HFF-Myc (cell line): ENCODE measurements around the gene PIEZO1.

Experiments used
- DNase-seq: peaks from one replicate; pipeline ENCODE4 v3.0.0-alpha.2; 2011; ENCODE audit warnings: low read depth; ENCODE audit errors: extremely low read depth
- H3K4me3 ChIP-seq: replicated peaks from 2 replicates; pipeline ENCODE4 v1.5.1; 2011; ENCODE audit warnings: low read depth, mild to moderate bottlenecking, control low read depth, low read length
- TF ChIP-seq, protein P1 (sequence below): IDR thresholded peaks from 2 replicates; pipeline ENCODE4 v1.5.1; 2012; ENCODE audit warnings: mild to moderate bottlenecking, low read depth, low read length, control low read depth; ENCODE audit errors: missing control alignments

The PIEZO1 gene

DNA sequence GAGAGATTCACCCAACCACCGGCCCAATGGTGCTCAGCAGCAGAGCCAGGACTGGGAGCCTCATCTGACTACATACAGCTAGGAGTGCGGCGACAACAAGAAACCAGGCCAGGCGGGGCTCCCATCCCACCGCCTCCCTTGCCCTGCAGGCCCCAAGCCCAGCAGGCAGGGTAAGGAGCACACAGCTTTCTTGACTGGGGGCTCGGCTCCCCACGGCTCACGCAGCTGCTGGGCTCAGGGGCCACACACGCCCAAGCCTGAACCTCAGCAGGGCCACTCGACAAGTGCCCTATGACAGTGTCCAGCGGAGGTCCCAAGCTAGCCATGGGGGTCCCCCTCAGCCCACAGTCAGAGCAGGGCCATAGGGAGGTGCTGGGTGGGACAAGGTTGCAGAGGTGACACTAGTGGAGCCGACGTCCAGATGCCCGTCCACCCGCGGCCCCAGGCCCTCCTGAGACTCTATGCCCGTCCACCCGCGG lies 13.7 kb downstream of the PIEZO1 start:
- TF ChIP-seq, protein P1, sequence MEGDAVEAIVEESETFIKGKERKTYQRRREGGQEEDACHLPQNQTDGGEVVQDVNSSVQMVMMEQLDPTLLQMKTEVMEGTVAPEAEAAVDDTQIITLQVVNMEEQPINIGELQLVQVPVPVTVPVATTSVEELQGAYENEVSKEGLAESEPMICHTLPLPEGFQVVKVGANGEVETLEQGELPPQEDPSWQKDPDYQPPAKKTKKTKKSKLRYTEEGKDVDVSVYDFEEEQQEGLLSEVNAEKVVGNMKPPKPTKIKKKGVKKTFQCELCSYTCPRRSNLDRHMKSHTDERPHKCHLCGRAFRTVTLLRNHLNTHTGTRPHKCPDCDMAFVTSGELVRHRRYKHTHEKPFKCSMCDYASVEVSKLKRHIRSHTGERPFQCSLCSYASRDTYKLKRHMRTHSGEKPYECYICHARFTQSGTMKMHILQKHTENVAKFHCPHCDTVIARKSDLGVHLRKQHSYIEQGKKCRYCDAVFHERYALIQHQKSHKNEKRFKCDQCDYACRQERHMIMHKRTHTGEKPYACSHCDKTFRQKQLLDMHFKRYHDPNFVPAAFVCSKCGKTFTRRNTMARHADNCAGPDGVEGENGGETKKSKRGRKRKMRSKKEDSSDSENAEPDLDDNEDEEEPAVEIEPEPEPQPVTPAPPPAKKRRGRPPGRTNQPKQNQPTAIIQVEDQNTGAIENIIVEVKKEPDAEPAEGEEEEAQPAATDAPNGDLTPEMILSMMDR, result no peak
- DNase-seq, result no peak
- no peak overlapping the region for H3K4me3 ChIP-seq

DNA sequence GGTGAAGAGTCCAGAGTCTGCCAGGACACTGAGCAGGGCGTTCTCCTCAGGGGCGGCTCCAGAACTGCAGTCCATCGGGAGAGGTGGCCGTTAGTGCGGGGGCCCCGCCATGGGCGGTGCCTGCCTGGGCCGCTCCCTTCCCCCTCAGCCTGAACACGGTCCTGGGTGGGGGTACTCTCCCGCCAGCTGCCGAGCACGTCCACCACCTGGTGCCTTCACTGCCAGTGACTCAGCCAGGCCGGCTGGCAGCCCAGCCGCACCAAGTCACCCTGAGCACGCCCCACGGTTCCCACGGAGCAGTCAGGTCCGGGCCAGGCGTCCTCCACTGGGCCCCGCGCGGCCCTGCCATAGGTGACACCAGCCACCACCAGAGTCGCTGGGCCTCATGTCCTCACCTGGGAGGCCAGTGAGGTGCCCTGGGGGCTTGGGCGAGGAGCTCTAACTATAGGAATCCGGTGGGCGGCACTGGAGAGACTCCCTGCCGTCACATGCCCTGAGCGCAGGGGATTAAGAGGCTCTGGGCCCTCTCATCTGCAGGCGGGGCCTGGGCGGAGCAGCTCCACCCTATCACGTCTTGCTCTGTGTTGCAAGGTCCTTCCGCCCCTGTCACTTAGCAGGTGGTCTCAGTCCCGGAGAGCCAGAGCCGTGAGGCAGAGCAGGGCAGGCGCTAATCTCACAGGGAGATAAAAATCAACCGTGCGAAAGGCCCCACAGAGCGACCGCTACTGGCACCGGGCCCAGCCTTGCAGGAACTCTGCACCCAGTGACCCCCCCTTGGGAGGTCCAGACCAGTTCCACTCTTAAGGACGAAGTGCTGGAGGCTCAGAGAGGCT lies 14.3 kb downstream of the PIEZO1 start:
- H3K4me3 ChIP-seq, result no peak overlapping the region
- DNase-seq, result no peak
- TF ChIP-seq, protein P1, result no peak

- H3K4me3 ChIP-seq, result no peak overlapping the region
- TF ChIP-seq, protein P1, result no peak
- no peak for DNase-seq
Measured at GRCh38 chr16:88769617-88770460, 15.2 kb downstream of the PIEZO1 start.

- H3K4me3 ChIP-seq, result no peak overlapping the region
- TF ChIP-seq, protein P1, result no peak
- no peak for DNase-seq
Measured at GRCh38 chr16:88768071-88768783, 16.8 kb downstream of the PIEZO1 start.

- TF ChIP-seq, protein P1, result no peak
- H3K4me3 ChIP-seq, result no peak overlapping the region
- DNase-seq, result no peak
Measured at GRCh38 chr16:88767546-88768070, 17.4 kb downstream of the PIEZO1 start.

GRCh38 chr16:88766975-88767374 lies 18.0 kb downstream of the PIEZO1 start:
- DNase-seq, result no peak
- TF ChIP-seq, protein P1, result no peak
- no peak overlapping the region for H3K4me3 ChIP-seq
